GM19025 (cell line): ENCODE results near the gene KLHL25.
A peak's percentile ranks its signal among the peaks of the same experiment; 100 is the strongest.

Experiments
- ATAC-seq: cut with Tn5 transposase; IDR thresholded peaks from one replicate; pipeline ENCODE4 v1.9.1; 2021; ENCODE audit warnings: mild to moderate bottlenecking, low read depth, moderate library complexity; ENCODE audit not compliant: unreplicated experiment

The KLHL25 gene

GRCh38 chr15:85749261-85750151, 45.2 kb downstream of the KLHL25 start:
- no peak for ATAC-seq

DNA sequence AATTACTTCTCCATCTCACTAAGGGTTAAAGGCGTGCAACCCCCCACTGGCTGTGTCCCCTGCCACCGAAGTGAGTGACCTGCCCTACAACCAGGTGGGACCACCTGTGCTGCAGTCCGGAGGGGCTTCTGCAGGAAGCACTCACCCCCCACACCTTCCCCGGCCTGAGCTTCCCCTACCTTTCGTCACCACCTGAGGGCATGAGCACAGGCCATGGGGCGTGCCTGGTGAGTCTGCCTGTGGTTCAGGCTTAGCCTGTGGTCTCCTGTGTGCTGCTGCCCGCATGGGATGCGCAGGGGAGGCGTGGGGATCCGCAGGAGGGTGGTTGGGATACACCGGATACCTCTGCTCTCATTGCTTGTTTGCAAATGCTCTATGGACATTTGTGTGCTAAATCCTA, 46.0 kb downstream of the KLHL25 start:
- ATAC-seq: no peak

DNA sequence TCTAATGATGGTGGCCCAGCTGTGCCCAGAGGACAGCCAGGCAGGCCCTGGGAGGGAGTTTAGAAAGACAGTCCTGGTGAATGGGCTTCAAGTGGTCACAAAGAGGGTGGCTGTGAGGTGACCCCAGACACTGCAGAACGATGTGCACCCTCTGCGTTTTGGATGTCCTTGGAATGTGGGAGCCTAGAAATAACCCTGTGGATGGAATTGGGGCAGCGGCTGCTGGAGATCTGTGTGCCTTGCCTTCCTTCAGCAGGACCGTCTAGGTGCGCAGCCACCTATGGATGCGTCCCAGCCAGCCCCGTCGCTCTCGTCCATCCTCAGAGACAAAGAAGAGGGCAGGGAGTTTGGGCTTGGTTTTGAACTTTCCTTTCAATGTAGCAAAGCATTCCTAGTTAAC, 46.5 kb downstream of the KLHL25 start:
- no peak for ATAC-seq

GRCh38 chr15:85746641-85747040, 48.1 kb downstream of the KLHL25 start:
- ATAC-seq: no peak

- ATAC-seq: no peak
Measured at GRCh38 chr15:85745525-85746150, 49.1 kb downstream of the KLHL25 start.

- ATAC-seq: no peak
Measured at GRCh38 chr15:85745023-85745422, 49.7 kb downstream of the KLHL25 start.

DNA sequence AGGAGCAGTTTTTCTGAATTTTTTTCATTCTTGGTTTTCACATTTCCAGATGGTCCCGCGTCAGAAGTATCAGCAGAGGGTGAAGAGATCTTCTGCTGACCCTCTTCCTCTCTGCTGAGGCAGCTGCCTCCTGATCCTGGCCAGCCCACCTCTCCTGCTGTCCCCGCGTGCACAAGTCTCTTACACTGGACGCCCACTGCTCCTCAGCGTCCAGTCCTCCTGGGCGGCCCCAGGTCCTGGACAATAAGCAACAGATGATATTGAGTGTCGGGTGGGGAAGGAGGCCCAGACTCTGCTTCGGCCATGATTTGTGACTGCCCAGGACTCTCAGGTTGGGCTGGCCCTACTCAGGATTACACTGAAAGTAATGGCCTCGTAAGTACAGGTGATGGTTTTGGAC, 50.1 kb downstream of the KLHL25 start:
- no peak for ATAC-seq

- ATAC-seq: no peak
Measured at GRCh38 chr15:85743392-85744055, 51.2 kb downstream of the KLHL25 start.

- no peak for ATAC-seq
Measured at GRCh38 chr15:85742186-85742821, 52.4 kb downstream of the KLHL25 start.

- no peak for ATAC-seq
Measured at GRCh38 chr15:85741662-85742061, 53.1 kb downstream of the KLHL25 start.

- ATAC-seq: no peak
Measured at GRCh38 chr15:85741021-85741421, 53.7 kb downstream of the KLHL25 start.

DNA sequence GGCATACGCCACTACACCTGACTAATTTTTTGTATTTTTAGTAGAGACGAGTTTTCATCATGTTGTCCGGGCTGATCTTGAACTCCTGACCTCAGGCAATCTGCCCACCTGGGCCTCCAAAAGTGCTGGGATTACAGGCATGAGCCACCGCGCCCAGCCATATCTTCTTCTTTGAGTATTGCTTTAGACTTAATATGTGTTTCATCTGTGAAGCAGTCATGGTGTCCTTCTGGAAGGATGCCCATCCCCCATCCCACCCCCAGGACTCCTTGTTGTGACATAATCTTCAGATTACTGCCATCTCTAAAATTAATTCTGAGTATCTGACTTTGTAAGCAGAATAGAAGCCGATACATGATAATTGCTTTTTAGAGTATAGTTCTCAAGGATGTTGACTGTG, 57.7 kb downstream of the KLHL25 start:
- no peak for ATAC-seq

DNA sequence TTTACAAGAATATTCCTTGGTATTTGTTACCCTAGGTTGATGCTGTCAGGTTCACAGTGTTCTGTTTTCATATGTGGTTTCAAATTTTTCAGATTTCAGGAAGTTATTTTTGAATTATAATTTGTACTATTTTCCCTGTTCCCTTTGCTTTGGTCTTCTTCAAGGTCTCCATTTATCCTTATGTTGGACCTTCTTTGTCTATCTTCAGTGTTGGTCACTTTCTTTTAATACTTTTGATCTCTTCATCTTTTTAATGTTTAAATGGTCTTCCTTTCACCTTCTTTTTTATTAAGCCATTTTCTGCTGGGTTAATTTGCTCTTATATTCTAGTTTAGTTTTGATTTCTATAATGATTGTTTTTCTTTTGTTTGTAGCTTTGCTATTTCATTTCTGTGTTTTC, 61.3 kb downstream of the KLHL25 start:
- ATAC-seq: no peak

GRCh38 chr15:85730001-85730820, 64.5 kb downstream of the KLHL25 start:
- peak; percentile 51 for ATAC-seq

- ATAC-seq: no peak
Measured at GRCh38 chr15:85727068-85727467, 67.7 kb downstream of the KLHL25 start.

DNA sequence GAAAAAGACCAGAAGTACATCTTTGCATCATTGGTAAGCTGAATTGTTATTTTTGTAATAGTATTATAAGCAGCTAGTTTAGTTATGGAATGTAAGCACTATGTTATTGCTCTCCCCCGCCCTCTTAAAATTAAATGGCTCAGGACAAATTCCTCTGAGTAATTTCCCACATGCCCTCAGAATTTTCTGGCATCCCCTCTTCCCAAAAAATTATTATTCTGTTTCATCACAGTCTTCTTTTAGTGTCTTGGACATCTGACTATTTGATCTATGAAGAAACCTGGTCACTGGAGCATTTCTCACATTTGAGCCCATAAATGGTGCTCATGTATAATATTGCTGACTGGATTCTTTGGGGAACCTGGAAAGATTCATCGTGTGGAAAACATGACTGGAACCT, 68.3 kb downstream of the KLHL25 start:
- no peak for ATAC-seq

- no peak for ATAC-seq
Measured at GRCh38 chr15:85725564-85725963, 69.2 kb downstream of the KLHL25 start.

GRCh38 chr15:85725019-85725418, 69.7 kb downstream of the KLHL25 start:
- no peak for ATAC-seq

DNA sequence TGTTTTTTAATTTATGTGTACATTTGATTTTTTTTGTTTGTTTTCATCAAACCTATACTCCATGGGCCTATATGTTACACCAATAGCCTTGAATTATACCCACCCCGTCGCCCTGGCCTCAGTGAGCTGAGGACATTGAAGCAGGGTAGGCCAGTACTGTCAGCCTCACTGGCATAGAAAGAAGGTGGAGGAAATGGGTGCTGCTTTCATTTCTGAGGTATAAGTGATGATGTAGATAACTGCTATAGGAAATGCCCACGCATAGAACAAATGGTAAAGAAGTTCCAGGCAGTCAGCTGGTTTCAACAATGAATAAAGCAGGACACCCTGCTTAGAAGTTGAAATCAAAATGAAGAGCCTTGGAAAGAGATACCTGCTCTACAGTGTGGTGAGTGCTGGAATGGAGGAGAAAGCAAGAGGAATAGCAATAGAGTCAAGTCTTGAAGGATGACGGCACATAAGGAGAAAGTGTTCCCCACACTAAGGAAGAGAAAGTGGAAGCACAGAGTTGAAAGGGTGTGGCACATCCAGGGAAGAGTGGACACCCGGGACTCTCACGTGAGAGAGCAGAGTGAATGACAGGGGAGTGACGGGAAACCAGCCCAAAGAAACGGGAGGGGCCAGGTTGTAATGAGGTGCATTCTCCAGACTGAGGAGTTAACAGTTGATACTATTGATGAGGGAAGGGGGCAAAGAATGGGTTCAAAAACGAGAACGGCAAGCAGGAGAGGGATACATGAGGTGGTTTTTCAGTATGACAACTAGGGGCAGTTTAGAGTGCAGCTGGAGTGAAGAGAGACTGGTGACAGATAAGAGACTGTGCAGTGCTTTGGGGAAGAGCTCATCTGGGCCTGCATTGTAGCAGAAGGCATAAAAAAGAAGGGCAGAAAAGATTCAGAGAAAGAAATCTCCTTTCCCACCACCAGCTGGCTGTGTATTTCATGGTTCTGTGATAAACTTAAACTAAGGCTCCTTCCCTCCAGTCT, 70.5 kb downstream of the KLHL25 start:
- no peak for ATAC-seq
